Left lung (tissue), 10 donors: Measurements from ENCODE around the gene NFS1. TPM values are rescaled to one million over a fixed set of nuclear protein-coding genes. Genes with fewer than 3 reads are reported as not detected.

Experiments
- ATAC-seq: fragments of 200-7000 bp; cut with Tn5 transposase; one replicate; pipeline ENCODE4 v1.9.1; 2020; ENCODE audit warnings: moderate library complexity
- DNase-seq, 4 donors: peaks; one replicate each; pipeline ENCODE4 v3.0.0-alpha.2; 2013 to 2020
- H3K27ac ChIP-seq, 2 donors: fragments of 200-600 bp; sonication (generic) in 1 of 2; one replicate each; pipeline versions ENCODE4 v1.5.0 to v1.8.0; 2020 to 2021
- H3K27me3 ChIP-seq, 2 donors: fragments of 200-600 bp; sonication (generic) in 1 of 2; one replicate each; pipeline versions ENCODE4 v1.5.0 to v1.8.0; 2020 to 2021
- H3K36me3 ChIP-seq, 2 donors: fragments of 200-600 bp; sonication (generic) in 1 of 2; one replicate each; pipeline versions ENCODE4 v1.5.0 to v1.8.0; 2020 to 2021
- H3K4me1 ChIP-seq, 2 donors: fragments of 200-600 bp; one replicate each; pipeline ENCODE4 v1.8.0; 2021
- H3K4me3 ChIP-seq, 2 donors: fragments of 200-600 bp; sonication (generic) in 1 of 2; one replicate each; pipeline versions ENCODE4 v1.5.0 to v1.8.0; 2020 to 2021; ENCODE audit warnings: mild to moderate bottlenecking in 1 of 2
- H3K9me3 ChIP-seq, 2 donors: fragments of 200-600 bp; sonication (generic) in 1 of 2; one replicate each; pipeline versions ENCODE4 v1.5.0 to v1.8.0; 2020 to 2021
- intact Hi-C, 2 donors: fragments of 100-400 bp; cut with DNase I; formaldehyde crosslinking; loops; one replicate each; pipeline versions ENCODE4 v1.11.2 to v1.14.2; 2022
- polyA plus RNA-seq, 6 donors: library from polyadenylated mRNA; unstranded; fragments of 120-200 nt; gene quantifications; one replicate each; pipeline ENCODE4 v1.2.1, GENCODE V29; 2013; ENCODE audit not compliant: insufficient read length in 6 of 6
- total RNA-seq, 2 donors: library from RNA; stranded (reverse); fragmentation: NEBNext Ultra II Directional; extraction: Animal tissue kit (Norgen Biotek cat#: 25700); gene quantifications; one replicate each; pipeline ENCODE4 v1.2.1, GENCODE V29; 2021
- TF ChIP-seq, protein P1 (sequence below), 2 donors: fragments of 200-600 bp; sonication (generic) in 1 of 2; IDR thresholded peaks; one replicate each; pipeline versions ENCODE4 v1.5.0 to v1.8.0; 2021; ENCODE audit warnings: antibody characterized with exemption in 2 of 2
- donor health status: DM: no; HTN: yes; CAD: no.
- donor health status: DM: no; HTN: no; CAD: no.

NFS1 gene
- total and polyA plus RNA-seq, 8 donors = 18.5 to 32.5 (median 20.5) TPM

- Histone ChIP-seq H3K4me3 (peak within 1 kb of the TSS; percentile 94 to 98), H3K27me3 (no peaks in the 10 kb centered on the region), H3K9me3 (no peaks in the 10 kb centered on the region), H3K4me1 (peaks cover 30 to 45% of the 10 kb centered on the region in 2 donors), H3K27ac (peak within 1 kb of the TSS; percentile 97 to 98), H3K36me3 (peaks cover 0 to 14% of the 10 kb centered on the region in 2 donors)
- intact Hi-C loops = no loop called here
- ATAC-seq (peak; percentile 93), DNase-seq (peak; percentile 93 to 98 (median 96))
- TF ChIP-seq, protein P1, sequence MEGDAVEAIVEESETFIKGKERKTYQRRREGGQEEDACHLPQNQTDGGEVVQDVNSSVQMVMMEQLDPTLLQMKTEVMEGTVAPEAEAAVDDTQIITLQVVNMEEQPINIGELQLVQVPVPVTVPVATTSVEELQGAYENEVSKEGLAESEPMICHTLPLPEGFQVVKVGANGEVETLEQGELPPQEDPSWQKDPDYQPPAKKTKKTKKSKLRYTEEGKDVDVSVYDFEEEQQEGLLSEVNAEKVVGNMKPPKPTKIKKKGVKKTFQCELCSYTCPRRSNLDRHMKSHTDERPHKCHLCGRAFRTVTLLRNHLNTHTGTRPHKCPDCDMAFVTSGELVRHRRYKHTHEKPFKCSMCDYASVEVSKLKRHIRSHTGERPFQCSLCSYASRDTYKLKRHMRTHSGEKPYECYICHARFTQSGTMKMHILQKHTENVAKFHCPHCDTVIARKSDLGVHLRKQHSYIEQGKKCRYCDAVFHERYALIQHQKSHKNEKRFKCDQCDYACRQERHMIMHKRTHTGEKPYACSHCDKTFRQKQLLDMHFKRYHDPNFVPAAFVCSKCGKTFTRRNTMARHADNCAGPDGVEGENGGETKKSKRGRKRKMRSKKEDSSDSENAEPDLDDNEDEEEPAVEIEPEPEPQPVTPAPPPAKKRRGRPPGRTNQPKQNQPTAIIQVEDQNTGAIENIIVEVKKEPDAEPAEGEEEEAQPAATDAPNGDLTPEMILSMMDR (IDR thresholded peaks at IDR 0.05) = peak in 1 of 2 donors; percentile 22
Observed at GRCh38 chr20:35664466-35665206, 34.5 kb downstream of the NFS1 start, which contains the start of the genes CPNE1 and RBM12. TSS of gene CPNE1 (minus strand) at chr20:35664900. CDS start at chr20:35632923, 31,977 bp downstream. TSS of gene RBM12 (minus strand) at chr20:35664900. CDS start at chr20:35655322, 9,578 bp downstream.

DNA sequence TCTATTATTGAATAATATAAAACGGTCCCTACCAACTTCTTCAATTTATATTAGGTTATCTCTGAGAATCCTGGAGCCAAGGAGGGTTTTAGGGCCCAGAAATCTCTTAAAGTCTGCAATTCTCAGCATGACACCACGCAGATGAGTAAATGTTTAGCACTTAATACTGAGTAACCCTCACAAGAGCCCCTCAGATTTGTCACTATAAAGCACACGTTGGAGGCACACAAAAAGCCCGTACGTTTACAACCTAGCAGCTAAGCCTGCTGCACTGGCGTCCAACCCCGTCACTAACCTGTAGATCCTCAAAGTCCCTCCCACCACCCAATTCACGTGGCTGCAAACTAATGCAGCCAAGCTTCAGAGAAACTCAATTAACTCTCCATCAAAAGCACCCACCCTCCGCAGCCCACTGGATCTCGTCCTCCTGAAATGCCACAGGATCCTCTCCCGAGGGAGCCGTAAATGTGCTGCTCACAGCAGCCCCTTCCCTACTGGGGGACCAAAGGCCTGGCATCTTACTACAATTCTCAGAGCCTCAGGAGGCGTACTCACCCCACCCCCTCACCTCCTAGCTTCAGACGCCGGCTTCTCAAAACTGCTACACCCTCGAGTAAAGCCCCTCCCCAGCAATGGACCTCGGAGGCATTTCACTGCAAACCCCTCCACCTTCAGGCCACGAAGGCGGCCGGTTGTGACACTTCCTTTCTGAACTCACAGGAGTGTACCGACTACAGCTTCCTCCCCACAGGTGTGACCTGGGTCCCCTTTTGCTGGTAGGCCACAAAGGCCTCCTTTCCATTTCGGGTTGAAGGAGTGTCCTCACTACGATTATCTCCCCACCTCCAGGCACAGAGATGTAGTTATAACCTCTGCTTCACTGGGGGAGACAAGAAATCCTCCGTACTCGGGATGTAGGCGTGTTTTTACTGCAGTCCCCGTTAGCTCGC is 35.4 kb downstream of the NFS1 start:
- ATAC-seq (peak; percentile 50), DNase-seq (peak in 3 of 4 donors; percentile 44 to 57 (median 56))
- Histone ChIP-seq H3K27ac (peak overlapping the region; percentile 97 to 98), H3K9me3 (no peaks in the 10 kb centered on the region), H3K27me3 (no peaks in the 10 kb centered on the region), H3K4me3 (peak overlapping the region; percentile 94 to 98), H3K4me1 (peaks cover 30 to 53% of the 10 kb centered on the region in 2 donors), H3K36me3 (peaks cover 0 to 6% of the 10 kb centered on the region in 2 donors)
- TF ChIP-seq, protein P1 (IDR thresholded peaks at IDR 0.05) = no peak
- intact Hi-C loops = no loop called here

DNA sequence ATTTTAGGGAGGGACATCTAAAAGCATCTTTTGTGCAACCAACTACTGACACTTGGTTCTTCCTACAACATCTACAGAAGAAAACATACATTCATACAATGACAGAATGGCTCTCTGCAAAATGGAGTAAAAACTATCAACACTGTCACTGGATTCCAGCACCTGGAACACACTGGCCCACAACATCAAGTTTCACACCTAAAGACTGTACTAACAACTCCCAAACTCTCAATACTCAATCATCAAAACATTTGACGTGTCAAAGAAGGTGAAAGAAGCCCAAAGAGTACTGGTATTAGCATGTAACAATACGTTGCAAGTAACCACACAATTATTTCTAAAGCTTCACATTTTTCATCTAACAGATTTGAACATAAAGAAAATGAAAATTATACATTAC is 36.6 kb downstream of the NFS1 start:
- intact Hi-C loops = no loop called here

GRCh38 chr20:35661908-35662307 is 37.2 kb downstream of the NFS1 start:
- intact Hi-C loops = no loop called here
- TF ChIP-seq, protein P1 (IDR thresholded peaks at IDR 0.05) = no peak
- DNase-seq = no peak
- Histone ChIP-seq H3K9me3 (no peaks in the 10 kb centered on the region), H3K4me3 (peak overlapping the region in 1 of 2 donors; percentile 98), H3K27me3 (no peaks in the 10 kb centered on the region), H3K36me3 (no peaks in the 10 kb centered on the region), H3K27ac (peak overlapping the region in 1 of 2 donors; percentile 28), H3K4me1 (peaks cover 43 to 70% of the 10 kb centered on the region in 2 donors)
- ATAC-seq = no peak

More for the DNA sequence above, 36.6 kb downstream of the NFS1 start:
- no peaks in the 10 kb centered on the region for H3K9me3 ChIP-seq
- peaks cover 39 to 64% of the 10 kb centered on the region in 2 donors for H3K4me1 ChIP-seq
- H3K27me3 ChIP-seq = no peaks in the 10 kb centered on the region
- H3K27ac ChIP-seq = no peak overlapping the region
- no peaks in the 10 kb centered on the region for H3K36me3 ChIP-seq
- TF ChIP-seq, protein P1 (IDR thresholded peaks at IDR 0.05) = no peak
- H3K4me3 ChIP-seq = peak overlapping the region in 1 of 2 donors; percentile 98
- no peak for DNase-seq
- no peak for ATAC-seq
